ENCODE results near the gene THADA.

The THADA gene

GRCh38 chr2:43269706-43270105 is 326.1 kb downstream of the THADA start:
- TF ChIP-seq, protein P1, sequence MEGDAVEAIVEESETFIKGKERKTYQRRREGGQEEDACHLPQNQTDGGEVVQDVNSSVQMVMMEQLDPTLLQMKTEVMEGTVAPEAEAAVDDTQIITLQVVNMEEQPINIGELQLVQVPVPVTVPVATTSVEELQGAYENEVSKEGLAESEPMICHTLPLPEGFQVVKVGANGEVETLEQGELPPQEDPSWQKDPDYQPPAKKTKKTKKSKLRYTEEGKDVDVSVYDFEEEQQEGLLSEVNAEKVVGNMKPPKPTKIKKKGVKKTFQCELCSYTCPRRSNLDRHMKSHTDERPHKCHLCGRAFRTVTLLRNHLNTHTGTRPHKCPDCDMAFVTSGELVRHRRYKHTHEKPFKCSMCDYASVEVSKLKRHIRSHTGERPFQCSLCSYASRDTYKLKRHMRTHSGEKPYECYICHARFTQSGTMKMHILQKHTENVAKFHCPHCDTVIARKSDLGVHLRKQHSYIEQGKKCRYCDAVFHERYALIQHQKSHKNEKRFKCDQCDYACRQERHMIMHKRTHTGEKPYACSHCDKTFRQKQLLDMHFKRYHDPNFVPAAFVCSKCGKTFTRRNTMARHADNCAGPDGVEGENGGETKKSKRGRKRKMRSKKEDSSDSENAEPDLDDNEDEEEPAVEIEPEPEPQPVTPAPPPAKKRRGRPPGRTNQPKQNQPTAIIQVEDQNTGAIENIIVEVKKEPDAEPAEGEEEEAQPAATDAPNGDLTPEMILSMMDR (IDR thresholded peaks at IDR 0.05), result no peak
- no peaks in the 10 kb centered on the region for H3K36me3 ChIP-seq
- H3K4me1 ChIP-seq (ENCODE audit: control insufficient read depth in 1 of 2, insufficient read depth in 1 of 2, low read depth in 1 of 2, low read length in 1 of 2), result peaks cover 0 to 7% of the 10 kb centered on the region in 2 experiments
- H3K9me3 ChIP-seq, result no peaks in the 10 kb centered on the region
- H3K27me3 ChIP-seq, result no peaks in the 10 kb centered on the region
- no peak overlapping the region for H3K27ac ChIP-seq
- H3K4me3 ChIP-seq (ENCODE audit: low read depth in 1 of 2, low read length in 1 of 2), result no peak overlapping the region

DNA sequence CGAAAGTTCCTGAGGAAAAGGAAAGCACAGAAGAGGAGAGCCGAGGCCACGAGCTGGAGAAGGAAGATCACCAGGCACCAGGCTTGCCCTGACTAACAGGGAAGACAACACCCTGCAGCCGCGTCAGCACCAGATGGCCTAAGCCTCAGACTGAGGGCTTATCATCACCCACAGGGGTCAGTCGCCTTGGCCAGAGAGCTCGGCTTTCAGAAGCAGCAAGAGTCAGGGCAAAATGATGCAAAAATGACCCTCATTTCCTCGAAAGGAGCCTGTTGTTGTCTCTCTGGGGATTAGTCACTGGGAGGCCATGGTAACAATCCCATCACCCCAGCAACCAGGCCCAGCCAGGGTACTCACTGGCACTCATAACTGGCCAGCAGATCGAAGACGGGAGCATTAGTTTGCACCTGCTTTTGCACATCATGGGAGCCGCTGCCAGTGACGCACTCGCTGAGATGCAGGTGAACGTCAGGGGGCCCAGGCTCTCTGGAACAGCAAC is 326.7 kb downstream of the THADA start:
- no peaks in the 10 kb centered on the region for H3K9me3 ChIP-seq
- no peak overlapping the region for H3K4me3 ChIP-seq (ENCODE audit: low read depth in 1 of 2, low read length in 1 of 2)
- peaks cover 0 to 7% of the 10 kb centered on the region in 2 experiments for H3K4me1 ChIP-seq (ENCODE audit: control insufficient read depth in 1 of 2, insufficient read depth in 1 of 2, low read depth in 1 of 2, low read length in 1 of 2)
- no peaks in the 10 kb centered on the region for H3K27me3 ChIP-seq
- no peaks in the 10 kb centered on the region for H3K36me3 ChIP-seq
- TF ChIP-seq, protein P1 (IDR thresholded peaks at IDR 0.05), result no peak
- no peak overlapping the region for H3K27ac ChIP-seq

DNA sequence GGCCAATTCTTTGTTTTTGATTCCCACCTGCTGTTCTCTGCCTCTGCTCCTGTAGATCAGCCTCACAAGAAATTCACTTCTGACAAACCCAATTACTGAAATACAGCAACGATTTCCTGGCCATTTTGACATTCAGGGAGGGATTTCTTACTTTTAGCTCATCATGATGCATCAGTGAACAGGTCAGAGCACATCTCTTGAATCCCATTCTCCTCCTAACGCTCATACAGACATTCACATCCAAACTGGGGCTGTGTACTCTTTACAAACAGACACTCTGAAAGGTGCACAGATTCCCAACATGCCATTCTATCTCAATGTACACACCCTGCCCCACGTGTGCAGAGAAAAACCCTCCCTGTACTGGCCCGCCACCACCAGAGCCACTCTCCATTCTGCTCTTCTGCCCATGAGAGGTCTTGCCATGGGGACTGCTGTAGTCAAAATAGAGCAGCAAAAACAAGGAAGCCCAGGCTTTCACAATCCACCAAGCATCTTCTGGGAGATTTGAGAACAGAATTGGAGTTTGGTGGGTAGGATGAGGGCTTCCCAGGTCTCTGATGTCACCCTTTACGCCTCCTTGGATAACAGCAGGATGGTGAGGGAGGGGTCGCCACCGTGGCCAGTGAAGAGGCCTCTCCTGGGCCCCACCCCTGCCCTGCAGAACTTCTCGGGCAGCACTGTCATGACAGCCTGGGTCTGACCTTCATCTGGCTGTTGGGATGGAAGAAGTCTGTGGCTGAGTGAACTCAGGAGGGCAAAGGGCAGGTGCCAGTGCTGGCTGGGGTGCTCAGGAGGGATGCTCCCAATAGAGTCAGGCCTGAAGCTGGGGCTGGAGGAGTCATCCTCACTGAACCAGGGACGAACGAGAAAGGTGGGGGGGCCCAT is 327.5 kb downstream of the THADA start:
- H3K4me3 ChIP-seq (ENCODE audit: low read depth in 1 of 2, low read length in 1 of 2), result no peak overlapping the region
- TF ChIP-seq, protein P1 (IDR thresholded peaks at IDR 0.05), result no peak
- no peaks in the 10 kb centered on the region for H3K27me3 ChIP-seq
- no peak overlapping the region for H3K27ac ChIP-seq
- H3K9me3 ChIP-seq, result no peaks in the 10 kb centered on the region
- no peaks in the 10 kb centered on the region for H3K36me3 ChIP-seq
- H3K4me1 ChIP-seq (ENCODE audit: control insufficient read depth in 1 of 2, insufficient read depth in 1 of 2, low read depth in 1 of 2, low read length in 1 of 2), result peaks cover 0 to 7% of the 10 kb centered on the region in 2 experiments

DNA sequence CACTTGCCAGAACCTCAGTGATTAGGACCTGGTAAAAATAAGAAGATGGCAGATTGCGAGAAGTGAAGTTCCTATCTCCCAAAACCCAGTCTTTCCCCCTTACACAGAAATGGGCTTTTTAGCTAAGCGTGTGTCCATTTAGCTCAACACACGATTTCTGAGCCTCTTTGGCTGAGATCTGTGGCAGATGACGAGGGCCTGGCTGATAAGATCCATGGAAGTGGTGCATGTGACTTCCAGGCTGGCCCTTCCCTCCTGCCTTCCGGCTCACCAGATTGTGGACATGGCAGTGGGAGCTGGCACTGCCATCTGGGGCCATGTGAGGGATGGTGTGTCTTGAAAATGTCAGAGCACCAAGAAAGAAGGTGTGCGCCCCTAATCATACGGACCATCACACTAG is 328.5 kb downstream of the THADA start:
- TF ChIP-seq, protein P1 (IDR thresholded peaks at IDR 0.05), result no peak
- peaks cover 0 to 7% of the 10 kb centered on the region in 2 experiments for H3K4me1 ChIP-seq (ENCODE audit: control insufficient read depth in 1 of 2, insufficient read depth in 1 of 2, low read depth in 1 of 2, low read length in 1 of 2)
- H3K27ac ChIP-seq, result no peak overlapping the region
- H3K4me3 ChIP-seq (ENCODE audit: low read depth in 1 of 2, low read length in 1 of 2), result no peak overlapping the region
- no peaks in the 10 kb centered on the region for H3K9me3 ChIP-seq
- no peaks in the 10 kb centered on the region for H3K27me3 ChIP-seq
- H3K36me3 ChIP-seq, result no peaks in the 10 kb centered on the region

- no peaks in the 10 kb centered on the region for H3K9me3 ChIP-seq
- peaks cover 0 to 7% of the 10 kb centered on the region in 2 experiments for H3K4me1 ChIP-seq (ENCODE audit: control insufficient read depth in 1 of 2, insufficient read depth in 1 of 2, low read depth in 1 of 2, low read length in 1 of 2)
- TF ChIP-seq, protein P1 (IDR thresholded peaks at IDR 0.05), result no peak
- no peak overlapping the region for H3K4me3 ChIP-seq (ENCODE audit: low read depth in 1 of 2, low read length in 1 of 2)
- H3K36me3 ChIP-seq, result no peaks in the 10 kb centered on the region
- no peak overlapping the region for H3K27ac ChIP-seq
- no peaks in the 10 kb centered on the region for H3K27me3 ChIP-seq
Observed at GRCh38 chr2:43266711-43267111, 329.1 kb downstream of the THADA start.

Data from neutrophil (primary cell).